Activated naive CD4-positive, alpha-beta T cell treated with Interleukin-2 at 50 U/mL for 16 hours (primary cell): ENCODE results near the gene NTF4.

Source experiments
- DNase-seq: peaks from one replicate; pipeline ENCODE4 v3.0.0-alpha.2; 2020

Gene NTF4

DNA sequence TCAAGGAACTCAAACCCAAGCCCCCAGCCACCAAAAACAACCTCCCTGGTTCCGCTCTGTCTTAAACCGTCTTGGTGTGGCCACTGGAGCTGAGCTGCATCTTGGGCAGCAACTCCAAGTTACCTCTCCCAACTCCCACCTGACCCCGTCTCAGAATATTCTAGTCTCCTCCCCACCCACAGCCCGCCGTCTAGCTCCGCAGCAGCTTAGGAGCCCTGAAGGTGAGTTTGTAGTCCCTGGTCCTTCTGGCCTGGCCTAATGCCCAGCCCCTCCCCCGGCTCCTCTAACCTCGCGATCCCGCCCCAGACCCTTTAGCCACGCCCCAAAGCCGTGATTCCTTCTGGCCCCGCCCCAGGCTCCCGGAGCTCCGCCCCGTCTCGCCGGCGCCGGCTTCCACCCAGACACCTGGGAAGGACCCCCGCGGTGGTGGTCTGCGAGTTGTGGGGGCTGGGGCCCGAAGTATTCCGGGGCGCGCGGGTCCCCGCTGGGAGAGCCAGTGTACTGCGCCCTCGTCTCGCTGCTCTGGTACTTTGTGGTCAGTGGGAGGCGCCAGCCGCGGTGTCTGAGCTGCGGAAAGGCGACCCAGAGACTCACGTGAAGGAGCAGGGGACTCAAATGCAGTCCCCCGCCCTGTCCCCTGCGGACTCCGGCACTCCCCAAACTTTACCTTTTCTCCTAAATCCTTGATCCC is 45.2 kb downstream of the NTF4 start:
- peak; percentile 67 for DNase-seq

DNA sequence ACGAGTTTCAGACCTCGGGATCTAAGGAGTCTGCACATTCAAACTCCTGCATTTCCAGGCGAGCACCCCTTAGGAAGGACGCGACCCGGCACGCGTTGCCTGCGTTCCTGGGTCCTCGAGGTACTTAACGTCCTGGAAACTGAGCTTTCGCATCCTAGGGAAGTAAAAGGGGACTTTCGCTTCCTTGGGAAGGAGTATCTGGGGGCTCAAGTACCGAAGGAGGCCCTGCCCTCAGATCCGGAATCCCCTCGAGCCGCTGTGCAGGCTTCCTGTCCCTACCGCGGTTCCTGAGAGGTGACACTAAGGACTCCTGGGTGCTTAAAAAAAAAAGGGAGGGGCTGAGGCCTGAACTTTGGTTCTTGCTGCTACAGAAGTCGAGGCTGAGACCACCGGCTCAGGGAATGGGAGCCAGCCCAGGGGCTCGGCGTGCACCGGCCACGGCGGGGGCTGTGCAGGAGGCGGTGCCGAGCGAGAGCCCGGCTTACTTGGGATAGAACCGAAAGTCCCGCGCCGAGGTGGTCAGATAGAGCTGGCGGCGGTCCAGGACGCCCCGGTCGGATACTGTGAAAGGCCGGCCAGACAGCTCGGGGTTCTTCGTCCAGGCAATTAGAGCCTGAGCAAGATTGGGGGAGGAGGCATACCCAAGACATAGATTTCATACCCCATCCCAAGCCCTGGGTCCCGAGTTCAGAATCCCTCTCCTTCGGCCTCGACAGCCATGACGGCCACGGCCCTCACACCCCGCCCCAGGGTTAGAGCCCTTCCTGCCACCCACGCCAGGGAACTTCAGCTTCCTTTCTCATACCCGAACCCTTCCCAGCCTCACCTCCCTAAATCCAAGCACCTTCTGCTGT is 46.0 kb downstream of the NTF4 start:
- DNase-seq, result peak; percentile 24

DNA sequence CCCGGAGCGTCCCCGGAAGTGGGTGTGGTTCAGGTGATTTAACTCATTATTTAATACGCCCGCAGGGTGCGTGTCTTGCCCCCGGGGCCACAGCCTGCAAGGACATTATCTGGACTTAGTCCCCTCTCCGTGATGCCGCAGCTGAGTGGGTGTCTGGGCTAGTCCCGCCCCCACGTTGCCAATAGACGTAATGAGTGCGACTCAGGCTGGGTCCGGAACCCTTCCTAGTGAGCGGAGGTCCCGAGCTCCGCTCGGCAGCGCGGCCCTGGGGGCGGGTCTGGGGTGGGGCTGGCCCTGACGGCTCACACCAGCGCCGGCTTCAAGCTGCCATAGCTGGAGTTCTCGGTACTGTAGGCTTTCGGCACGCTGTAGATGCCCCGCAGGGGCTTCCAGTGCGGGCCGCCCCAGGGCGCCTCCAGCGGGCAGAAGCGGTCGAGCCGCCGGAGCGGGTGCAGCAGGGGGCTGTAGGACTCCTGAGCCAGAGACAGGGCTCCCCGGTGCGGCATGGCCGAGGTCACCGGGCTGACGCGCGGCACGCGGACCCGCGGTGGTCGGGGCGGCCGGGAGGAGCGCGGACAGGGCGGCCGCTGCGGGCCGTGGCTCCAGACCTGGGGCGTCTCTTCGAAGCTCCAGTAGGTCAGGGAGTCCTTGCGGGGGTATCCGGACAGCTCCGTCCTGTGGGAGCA is 46.8 kb downstream of the NTF4 start:
- DNase-seq, result peak; percentile 70

DNA sequence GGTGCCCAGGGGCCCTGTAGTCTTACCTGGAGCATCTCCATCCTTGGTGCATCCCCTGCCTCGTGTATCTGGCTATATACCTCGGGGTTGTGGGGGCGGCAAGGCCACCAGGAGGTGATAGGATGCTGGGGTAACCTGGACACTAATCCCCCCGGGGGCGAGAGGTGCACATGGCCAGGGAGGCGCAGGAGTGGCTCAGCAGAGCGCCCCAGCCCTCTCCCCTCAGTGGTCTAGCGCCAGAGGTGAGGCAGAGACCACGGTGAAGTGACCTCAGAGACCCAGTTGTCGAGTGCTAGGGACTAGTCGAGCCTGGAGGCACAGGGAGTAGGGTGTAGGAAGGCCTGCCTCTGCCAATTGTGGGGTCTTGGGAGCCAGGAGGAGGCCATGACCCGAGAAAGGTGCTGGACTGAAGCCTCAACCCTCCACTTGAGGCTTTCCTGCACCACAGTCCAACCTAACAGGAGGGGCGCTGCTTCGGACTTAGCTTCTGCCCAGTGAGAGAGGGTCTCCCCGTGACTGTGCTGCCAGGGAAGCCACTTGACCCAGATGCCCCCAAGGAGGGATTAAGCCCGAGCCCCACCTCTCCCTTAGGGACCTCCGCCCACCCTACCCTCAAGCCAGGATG is 47.5 kb downstream of the NTF4 start, which contains the start of gene LHB:
Gene LHB, minus strand, starts transcription at position 51 of the 625 bp plus-strand sequence. Its CDS starts 10 bp downstream, at position 41.
- no peak for DNase-seq

DNA sequence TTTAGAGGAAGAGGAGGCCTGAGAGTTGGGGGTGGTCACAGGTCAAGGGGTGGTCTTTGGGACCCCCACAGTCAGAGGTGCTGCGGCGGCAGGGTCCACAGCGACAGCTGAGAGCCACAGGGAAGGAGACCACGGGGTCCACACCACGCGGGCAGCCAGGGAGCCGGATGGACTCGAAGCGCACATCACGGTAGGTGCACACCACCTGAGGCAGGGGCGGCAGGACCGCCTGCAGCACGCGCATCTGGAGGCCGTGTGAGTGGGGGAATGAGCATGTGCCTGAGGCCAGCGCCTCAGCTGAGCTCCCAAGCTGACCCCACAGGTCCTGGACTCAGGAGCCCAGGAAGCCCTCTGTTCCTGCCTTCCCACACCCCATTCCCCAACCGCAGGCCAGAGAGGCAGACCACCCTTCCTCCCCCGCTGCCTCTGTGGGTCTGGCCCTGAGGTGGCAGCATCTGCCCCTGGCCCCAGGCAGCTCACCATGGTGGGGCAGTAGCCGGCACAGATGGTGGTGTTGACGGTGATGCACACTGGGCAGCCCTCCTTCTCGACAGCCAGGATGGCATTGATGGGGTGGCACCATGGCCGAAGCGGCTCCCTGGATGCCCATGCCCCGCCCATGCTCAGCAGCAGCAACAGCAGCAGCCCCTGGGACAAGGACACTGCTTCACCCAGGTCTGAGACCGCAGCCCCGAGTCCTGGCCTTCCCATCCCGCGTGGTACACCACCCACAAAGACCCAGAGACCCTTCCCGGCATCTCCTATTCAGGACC is 48.4 kb downstream of the NTF4 start:
- DNase-seq, result no peak

DNA sequence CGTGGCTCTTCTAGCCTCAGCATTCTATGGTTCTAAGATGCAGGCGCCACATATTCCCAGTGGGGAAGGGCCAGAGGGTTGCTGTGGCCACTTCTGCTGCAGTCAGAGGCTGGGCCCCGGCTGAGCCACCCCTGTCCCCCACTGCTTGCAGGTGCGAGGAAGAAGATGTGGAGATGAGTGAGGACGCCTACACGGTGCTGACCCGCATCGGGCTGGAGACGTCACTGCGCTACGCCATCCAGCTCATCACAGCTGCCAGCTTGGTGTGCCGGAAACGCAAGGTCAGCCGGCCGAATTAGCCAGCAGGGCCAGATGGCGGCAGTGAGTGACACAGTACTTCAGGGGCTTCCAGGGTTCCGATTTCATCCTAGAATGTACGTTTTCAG is 49.8 kb downstream of the NTF4 start:
- no peak for DNase-seq

DNA sequence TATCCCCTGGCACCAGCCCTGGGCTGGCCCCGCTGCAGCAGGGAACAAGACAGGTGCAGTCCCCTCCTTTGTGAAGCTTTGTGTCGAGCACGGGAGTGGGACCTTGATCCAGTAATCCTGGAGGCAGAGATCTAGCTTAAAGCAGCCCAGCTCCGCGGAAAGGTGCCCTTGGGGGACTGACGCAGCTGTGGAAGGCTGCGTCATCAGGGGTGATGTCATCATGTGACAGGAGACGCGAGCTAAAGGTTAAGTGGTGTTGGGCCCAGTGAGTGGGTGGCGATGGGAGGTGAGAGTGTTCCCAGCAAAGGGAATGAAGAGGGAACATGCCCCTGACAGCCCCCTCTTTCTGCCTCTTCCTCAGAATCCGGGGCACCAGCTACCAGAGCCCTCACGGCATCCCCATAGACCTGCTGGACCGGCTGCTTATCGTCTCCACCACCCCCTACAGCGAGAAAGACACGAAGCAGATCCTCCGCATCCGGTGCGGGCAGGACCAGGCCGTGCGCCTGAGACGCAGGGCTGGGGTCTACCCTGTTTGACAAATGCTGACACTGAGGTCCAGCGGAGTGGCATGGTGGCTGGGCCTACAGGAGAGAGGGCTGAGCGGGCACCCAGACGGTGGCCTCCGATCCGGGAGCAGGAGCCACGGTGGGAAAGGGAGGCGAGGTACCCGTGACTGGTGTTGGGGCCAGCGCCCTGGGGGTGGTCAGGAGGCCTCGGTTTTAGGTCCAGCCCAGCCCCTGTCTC is 50.3 kb downstream of the NTF4 start:
- DNase-seq, result no peak

DNA sequence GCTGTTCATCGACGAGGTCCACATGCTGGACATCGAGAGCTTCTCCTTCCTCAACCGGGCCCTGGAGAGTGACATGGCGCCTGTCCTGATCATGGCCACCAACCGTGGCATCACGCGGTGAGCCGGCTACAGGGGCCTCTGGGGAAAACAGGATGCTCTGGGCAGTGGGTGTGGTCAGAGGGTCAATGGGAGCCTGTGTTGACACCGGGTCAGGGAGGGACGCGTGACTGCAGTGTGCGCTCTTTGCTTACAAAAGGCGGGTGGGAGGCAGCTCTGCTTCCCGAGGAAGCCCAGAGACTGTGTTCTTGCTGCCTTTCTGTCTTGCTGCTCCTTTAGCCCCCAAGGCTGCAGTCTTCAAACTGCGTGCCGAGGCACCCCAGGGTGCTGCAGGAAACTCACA is 53.4 kb downstream of the NTF4 start:
- DNase-seq, result no peak
